ENCODE data around the gene TMEM126A.
"Not testable (repeated sequence)": the region's sequence is repeated elsewhere in the genome, so short reads cannot be mapped to it uniquely, and the experiment has no call there.

The TMEM126A gene

DNA sequence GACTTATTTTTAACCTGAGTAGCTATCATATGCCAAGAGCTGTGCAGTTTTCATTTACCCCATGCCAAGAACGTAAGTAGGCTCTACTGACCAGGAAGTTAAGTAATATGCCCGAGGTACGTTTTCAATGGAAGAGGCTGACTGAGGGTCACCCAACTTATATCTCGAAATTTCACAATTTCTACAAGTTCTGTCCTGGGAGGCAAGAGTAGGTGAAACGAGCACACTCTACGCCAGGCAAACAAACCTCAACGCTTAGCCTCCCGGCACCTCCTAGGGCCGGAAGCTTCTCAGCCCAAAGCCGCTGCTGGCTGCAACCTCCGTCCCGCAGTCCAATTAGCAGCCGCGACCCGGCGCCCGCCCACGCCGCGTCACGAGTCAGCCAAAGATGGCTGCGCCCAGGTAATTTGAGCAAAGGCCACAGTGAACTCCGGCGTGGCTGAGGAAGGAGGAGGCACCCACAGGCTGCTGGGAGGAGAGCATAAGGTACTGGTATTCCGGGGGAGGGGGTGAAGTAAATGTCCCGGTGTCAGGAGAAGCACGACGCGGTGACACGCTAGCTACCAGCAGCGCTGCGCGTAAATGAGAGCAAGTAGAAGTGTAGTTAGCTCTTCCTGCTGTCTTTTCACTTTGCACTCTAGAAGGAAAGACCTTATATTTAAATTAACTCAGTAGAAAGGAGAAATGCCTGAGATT lies at the start of gene TMEM126A:
Gene TMEM126A (plus strand): TSS at position 364 of the 696 bp plus-strand sequence. CDS start 2,289 bp downstream, outside the sequence.
- DNase-seq: peak; percentile 79 to 88

DNA sequence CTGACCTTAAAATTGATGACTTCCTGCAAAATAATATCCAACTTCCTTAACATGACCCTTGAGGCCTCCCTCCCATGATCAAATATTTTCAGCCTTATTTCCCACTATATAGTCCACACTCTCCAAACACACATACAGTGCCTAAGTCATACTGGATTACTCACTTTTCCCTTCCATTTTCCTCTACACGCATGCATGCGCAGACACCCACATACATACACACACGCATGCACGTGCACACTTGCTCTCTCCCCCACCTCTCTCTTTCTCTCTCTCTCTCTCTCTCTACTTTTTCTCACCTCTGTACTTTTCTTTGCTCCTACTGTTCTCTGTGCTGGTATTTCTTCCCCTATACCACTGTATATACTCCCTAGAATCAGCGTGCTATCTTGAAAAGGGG lies 48.7 kb upstream of the TMEM126A start:
- no peak for DNase-seq

DNA sequence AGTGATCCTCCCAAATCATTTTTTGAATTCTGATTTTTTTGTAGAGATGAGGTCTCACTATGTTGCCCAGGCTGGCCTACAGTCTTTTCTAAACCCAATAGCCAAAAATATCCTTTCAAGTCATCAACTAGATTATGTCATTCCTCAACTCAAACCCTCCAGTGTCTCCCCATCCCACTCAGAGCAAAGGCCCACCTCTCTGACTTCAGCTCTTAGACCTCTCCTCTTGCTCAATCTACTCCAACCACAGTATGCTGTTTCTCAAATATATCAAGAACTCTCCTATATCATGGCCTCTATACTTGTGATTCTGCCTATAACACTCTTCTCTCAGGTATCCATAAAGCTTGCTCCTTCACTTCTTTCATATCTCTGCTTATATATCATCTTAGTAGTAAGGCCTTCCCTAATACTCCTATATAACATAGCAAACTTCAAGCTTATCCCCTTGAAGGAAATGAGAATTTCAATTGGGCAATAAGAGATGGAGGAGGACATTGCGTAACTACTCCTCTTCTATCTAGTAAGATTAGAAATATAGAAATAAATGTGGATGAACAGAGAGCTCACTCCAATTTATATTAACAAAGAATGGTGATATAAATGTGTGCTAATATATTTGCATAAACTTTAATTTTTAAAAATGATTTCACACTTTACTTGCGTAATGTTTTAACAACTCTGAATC lies 45.1 kb upstream of the TMEM126A start:
- DNase-seq: peak; percentile 74 to 81

DNA sequence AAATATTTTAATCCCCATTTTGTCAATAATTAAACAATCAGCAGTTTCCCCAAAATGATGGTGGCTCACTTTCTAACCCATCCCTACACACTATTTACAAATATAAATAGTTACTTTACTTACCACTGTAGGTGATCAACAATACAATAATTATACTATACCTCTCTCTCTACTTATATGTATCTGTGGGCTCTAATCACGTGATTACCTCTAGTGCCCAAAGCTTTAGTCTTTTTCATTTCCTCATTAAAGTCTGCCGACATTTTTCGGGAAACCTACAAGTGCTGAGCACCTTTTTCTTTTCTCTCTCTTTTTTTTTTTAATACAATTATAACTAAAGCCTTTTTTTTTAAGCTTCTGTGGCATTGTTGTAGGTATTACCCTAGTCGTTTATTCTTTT lies 44.5 kb upstream of the TMEM126A start:
- no peak for DNase-seq

DNA sequence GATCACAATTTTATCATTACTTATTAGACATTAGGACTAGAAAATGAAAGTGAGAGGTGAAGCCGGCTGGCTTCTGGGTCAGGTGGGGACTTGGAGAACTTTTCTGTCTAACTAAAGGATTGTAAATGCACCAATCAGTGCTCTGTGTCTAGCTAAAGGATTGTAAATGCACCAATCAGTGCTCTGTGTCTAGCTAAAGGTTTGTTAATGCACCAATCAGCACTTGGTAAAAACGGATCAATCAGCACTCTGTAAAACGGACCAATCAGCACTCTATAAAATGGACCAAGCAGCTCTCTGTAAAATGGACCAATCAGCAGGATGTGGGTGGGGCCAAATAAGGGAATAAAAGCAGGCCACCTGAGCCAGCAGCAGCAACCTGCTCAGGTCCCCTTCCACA lies 41.5 kb upstream of the TMEM126A start:
- not testable (repeated sequence) for DNase-seq

DNA sequence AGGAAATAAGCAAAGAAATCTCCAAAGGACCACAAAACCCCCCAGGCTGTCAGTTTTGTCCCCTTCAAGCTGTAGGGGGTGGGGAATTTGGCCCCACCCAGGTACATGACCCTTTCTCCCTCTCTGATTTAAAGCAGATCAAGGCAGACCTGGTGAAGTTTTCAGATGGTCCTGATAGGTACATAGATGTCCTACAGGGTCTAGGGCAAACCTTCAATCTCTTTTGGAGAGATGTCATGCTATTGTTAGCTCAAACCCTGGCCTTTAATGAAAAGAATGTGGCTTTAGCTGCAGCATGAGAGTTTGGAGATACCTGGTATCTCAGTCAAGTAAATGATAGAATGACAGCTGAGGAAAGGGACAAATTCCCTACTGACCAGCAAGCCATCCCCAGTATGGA lies 39.1 kb upstream of the TMEM126A start:
- DNase-seq: not testable (repeated sequence)

DNA sequence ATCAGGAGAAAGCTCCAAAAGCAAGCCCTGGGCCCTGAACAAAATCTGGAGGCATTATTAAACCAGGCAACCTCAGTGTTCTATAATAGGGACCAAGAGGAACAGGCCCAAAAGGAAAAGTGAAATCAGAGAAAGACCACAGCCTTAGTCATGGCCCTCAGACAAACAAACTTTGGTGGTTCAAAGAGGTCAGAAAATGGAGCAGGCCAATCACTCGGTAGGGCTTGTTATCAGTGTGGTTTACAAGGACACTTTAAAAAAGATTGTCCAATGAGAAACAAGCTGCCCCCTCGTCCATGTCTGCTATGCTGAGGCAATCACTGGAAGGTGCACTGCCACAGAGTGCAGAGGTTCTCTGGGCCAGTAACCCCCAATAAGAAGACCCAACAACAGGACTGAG lies 38.5 kb upstream of the TMEM126A start:
- DNase-seq: not testable (repeated sequence)

DNA sequence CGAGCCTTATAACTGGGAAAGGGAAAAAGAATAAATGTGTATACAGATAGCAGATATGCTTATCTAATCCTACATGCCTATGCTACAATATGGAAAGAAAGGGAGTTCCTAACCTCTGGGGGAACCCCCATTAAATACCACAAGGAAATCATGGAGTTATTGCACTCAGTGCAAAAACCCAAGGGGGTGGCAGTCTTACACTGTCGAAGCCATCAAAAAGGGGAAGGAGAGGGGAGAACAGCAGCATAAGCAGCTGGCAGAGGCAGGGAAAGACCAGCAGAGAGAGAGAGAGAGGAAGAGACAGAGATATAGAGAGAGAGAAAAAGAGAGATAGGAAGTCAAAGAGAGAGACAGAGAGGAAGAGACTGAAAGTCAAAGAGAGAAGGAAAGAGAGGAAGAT lies 36.1 kb upstream of the TMEM126A start:
- DNase-seq: peak; percentile 78 to 85

DNA sequence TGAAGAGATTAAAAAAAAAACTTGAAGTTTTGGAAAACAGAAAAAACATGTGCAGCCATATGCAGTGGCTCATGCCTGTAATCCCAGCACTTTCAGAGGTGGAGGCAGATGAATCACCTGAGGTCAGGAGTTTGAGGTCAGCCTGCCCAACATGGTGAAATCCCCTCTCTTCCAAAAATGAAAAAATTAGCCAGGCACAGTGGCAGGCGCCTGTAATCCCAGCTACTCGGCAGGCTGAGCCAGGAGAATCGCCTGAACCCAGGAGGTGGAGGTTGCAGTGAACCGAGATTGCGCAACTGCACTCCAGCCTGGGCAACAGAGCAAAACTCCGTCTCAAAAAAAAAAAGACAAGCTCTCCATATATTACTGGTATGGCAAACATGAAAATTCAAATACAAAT lies 28.3 kb upstream of the TMEM126A start:
- no peak for DNase-seq

DNA sequence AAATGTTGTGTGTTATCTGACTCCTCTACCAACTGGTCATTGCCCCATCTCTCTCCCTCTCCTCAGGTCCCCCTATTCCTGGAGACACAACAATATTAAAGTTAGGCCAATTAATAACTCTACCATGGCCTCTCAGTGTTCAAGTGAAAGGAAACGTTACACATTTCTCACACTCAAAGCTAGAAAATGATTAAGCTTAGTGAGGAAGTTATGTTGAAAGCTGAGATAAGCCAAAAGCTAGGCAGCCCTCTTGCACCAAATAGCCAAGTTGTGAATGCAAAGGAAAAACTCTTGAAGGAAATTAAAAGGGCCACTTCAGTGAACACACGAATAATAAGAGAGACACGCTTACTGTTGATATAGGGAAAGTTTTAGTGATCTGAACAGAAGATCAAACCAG lies 27.5 kb upstream of the TMEM126A start:
- no peak for DNase-seq

DNA sequence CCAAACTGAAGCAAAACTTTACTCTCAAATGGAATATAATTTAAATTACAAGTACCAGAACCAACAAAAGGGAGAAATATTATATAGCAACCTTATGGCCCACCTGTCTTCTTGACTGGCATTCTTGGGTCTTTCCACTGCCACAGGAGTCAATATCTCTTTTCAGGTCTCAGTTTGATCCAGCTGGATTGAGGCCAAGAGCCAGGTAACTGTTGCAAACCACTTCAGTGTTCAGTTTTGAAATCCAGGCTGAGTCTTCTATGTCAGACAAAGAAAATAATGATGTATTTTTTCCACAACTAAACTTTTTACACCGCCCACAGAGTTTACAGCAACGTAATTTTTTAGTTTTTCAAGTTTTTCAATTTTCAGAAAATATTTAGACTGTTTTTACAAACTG lies 21.3 kb upstream of the TMEM126A start:
- no peak for DNase-seq

DNA sequence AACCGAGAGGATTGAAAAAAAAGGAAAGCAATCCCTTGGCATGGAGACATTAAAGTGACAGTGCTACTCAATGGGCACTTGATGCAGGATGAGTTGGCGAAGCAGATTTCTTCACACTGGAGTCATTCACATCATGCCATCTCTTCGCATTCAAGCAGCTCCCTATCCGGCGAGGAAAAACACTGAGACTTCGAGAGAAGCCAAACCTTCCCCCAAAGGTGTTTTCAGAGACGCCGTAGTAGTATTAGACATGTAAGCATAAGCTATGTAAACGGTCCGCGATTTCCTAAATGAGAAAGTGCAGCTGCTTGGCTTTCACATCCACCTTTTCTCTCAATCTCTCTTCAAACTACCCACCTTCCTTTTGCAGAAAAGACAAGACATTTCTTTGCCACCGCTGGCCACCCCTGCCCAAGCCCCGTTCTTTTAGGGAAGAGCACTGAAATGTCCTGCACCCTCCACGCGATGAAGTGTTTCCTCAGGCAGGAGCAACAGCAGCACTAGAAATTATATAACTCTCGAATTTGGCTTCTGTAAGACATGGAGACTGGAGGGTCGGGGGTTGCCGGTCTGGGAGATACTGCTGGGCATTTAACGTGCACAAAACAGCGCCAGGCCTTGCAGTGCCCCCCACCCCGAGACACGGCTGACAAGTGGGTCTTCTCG lies 20.3 kb upstream of the TMEM126A start, which contains the start of gene DLG2:
Gene DLG2 (minus strand): TSS at position 13 of the 666 bp plus-strand sequence.
- peak in 1 of 2 donors; percentile 20 for DNase-seq

DNA sequence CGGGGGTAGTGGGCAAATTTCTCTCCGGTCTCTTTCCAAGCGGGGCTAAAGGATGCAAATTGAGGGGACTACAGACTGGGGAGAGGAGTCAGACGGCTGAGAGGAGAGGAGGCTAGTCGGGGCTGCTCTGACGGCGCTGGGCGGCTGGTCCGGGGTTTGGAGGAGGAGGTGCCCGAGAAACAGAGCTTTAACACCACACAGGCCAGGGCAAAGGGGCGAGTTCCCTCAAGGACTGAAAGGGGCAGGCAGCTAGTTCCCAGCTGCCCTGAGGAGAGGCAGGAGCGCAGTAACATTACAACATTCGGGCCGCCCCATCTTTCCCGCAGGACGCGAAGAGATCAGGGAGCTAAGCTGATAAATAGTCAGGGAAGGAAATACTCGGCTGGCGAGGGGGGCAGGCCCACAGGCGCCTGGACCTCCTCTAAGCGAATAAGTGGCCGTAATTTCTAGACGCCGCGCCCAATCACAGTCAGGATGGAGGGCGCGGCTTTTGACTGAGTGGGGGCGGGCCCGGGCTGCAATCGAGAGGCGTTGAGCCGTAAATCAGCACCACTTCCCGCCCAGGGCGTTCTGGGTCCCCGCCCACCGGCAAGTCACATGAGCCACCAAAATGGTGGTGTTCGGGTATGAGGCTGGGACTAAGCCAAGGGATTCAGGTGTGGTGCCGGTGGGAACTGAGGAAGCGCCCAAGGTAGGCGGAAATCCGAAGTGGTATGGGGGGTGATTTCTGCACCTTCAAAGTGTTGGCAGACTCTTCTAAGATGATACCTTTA lies 19.6 kb upstream of the TMEM126A start, which contains the start of gene TMEM126B:
Gene TMEM126B (plus strand): TSS at position 596 of the 773 bp plus-strand sequence. CDS start 15 bp downstream, at position 611.
- peak; percentile 97 to 98 for DNase-seq

DNA sequence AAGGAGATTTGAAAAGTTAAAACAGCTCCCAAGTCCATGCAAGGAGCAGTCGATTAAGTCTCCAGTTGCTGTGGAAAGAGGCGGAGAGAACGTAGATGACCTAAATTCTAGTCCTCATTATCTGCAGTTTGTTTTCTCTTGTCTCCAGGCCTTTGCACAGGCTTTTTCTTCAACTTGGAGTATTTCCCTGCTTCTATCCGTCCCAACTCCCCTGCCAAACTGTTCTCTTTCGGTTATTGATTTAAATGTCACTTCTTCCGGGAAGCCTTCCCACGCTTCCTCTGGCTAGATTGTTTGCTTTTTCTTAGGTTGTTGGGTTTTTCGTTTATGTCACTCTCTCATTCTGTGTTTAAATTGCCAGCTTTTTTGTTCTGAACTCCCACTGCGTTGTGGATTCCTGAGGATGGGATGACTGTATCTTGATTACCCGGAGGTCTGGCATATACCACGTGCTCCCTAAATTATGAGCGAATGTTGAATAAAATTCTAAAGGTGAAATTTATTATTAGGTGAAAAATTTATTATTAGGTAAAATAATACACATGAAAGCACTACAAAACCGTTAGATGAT lies 18.9 kb upstream of the TMEM126A start:
- DNase-seq: peak in 1 of 2 donors; percentile 37

DNA sequence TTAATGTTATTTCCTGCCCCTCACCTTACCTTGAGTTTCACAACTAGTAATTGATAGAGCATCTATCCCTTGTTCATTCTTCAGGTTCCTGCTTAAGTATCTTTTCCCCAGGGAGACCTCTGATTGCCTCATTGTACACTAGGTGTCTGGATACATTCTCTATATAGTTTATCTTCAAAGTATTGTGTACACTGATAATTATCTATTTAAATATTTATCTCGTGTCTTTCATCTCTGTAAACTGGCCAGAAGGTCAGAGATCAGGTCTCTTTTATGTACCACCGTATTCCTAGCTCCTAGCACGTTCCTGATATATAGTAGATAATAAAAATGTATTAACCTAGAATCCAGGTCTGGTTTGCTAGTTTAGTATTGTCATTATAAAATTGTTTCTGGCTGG lies 13.0 kb upstream of the TMEM126A start:
- no peak for DNase-seq

DNA sequence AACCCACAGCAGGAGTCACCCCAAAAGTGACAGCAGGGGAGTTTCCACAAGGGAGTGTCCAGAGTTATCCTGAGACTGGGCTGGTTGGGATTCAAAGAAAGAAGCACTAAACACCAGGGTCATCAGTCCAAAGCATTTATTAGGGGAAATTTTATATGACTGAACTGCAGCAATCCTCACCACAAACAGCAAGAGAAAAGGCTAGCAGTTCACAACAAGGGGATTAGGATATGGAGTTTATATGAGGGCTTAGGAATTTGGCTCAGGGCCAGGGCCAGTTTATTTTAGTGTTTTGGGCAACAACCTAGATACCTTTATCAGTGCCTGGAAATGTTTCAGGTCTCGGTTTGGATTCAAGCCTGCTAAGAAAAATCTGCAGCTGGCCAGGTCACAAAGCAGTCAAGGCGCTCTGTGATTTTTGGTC lies 4.6 kb upstream of the TMEM126A start:
- DNase-seq: peak; percentile 52 to 81

DNA sequence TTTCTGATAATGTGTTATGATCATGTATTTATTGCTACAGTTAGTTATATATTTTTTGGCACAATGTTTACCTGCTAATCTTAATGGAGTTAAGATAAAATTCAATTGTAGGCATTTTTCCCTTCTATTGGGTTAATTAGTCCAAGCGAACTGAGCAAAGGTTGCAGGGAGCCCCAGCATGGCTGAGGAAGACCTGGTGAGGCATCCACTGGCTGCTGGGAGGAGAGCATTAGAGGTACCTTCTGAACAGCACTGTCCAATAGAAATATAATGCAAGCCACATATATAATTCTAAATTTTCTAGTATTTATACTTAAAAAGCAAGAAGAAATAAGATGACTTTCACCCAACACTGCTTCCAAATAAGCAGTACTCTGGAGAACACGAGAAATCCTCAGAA lies 689 bp upstream of the TMEM126A start:
- no peak for DNase-seq

DNA sequence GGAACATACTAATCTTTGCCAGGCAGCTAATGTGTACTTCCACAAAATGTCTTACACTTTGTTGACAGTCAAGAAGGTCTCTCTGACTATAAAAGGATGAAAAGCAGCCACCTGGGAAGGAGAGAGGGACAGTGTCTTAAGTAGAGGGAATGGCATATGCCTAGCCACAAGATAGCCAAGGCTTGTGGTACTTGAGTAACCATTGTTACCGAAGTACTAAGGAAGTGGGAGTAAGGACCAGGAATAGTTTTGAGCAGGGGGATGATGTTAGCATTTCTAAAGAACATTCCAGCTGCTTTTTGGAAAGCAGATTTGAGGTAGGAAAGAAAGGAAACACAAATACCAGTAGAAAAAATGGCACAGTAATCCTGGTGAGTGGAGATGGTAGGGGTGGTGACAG lies 3.4 kb downstream of the TMEM126A start:
- no peak for DNase-seq

DNA sequence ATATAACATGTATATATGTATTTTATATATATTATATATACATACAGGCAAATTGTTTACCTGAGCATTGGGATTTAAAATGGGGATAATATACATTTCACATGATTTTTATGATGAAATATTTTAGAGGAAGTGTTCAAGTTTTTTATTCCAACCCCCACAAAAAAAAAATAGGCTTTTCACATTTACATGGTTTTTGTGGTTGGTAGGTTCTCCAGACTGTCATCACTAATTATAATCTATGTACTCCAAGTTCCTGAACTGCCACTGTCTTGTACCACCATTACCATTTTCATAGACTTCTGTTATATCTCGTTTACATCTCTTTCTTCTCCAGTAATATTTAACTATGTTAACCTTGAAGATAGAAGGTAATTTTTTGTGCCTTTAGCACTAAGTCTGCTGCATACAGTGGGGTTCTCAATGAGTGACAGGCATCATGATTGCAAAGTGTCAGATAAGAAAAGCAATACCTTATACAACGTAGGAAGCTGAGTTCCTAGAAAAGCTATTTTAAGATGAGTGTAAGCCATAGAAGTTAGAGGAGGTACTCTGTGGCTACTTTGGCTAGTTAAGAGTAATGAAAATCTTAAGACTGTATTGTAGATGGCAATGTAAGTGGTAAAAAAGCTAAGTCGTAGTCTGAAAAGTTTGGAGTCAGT lies 5.2 kb downstream of the TMEM126A start:
- DNase-seq: peak; percentile 34 to 55

DNA sequence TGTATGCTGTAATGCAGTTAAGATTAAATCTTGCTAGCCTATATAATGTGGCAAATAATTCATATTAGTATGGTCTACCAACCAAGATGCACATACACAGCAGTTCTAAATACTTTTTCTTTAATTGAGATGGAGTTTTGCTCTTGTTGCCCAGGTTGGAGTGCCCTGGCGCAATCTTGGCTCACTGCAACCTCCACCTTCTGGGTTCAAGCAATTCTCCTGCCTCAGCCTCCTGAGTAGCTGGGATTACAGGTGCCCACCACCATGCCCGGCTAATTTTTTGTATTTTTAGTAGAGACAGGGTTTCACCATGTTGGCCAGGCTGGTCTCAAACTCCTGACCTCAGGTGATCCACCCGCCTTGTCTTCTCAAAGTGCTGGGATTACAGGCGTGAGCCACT lies 6.6 kb downstream of the TMEM126A start:
- not testable (repeated sequence) for DNase-seq

DNA sequence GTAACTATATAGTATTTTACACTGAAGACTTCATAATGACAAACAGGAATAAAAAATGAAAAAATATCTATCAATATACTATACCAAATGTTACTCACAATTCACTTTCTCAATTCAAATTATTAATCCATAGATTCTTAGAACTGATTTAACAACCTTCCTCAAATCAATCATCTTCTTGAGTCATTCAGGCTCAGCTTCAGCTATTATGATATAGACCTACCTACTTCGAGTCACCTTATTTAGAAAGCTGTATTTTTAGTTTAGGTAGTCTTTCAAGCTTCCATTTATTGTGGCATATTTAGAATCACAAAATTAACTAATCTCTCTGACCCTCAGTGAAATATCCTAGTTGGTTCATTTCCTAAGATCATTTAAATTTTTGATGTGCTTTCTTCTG lies 9.0 kb downstream of the TMEM126A start:
- DNase-seq: no peak

DNA sequence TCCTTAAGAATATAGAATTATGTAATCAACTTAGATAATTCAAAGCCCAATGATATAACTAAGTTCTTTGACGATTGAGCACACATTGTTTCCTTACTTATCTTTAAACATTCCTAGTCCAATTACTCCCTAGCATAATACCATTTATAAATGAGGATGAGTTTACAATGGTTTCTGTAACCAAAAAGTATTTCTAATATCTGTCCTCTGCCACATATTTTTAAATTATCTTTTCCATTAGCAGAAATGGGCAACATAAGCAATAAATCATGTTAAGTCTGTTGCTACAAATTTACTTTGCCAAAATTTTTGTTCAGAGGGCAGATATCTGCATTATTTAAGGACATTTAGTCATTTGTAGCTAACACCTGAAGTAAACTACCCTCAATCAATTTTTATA lies 10.4 kb downstream of the TMEM126A start:
- no peak for DNase-seq
